Epithelial cell of proximal tubule (primary cell): ENCODE measurements around the gene ILDR2. TPM values are rescaled to one million over a fixed set of nuclear protein-coding genes. Genes with fewer than 3 reads are reported as not detected.

Source experiments
- DNase-seq: peaks from one replicate; pipeline ENCODE4 v3.0.0-alpha.2; 2011; ENCODE audit warnings: low read depth
- H3K4me3 ChIP-seq: 2 replicates; pipeline ENCODE4 v1.5.1; 2011; ENCODE audit warnings: low read depth, mild to moderate bottlenecking, low read length
- total RNA-seq: library from RNA; depleted of rRNA; stranded (reverse); fragments of >200 nt; gene quantifications from 2 replicates; pipeline ENCODE4 v1.2.3, GENCODE V29; 2015
- TF ChIP-seq, protein P1 (sequence below): conservative IDR thresholded peaks from 2 replicates; pipeline ENCODE4 v1.5.1; 2012; ENCODE audit warnings: low read depth, mild to moderate bottlenecking, low read length

ILDR2 gene
- total RNA-seq, 1 donor from 2014 or later, result 0.86 TPM

DNA sequence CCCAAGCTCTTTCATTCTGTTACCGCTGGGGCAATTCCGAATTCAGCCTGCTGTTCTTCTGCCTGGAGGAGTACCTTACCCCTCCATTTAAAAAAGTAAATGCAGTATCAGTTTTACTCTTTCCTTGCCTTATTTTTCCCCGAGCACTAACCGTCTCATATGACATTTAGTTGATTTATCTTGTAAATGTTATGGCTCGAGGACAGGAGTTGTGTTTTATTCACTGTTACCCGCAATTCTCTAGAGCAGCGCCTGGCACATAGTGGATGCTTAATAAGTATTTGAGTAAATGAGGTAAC lies 98.9 kb downstream of the ILDR2 start:
- TF ChIP-seq, protein P1, sequence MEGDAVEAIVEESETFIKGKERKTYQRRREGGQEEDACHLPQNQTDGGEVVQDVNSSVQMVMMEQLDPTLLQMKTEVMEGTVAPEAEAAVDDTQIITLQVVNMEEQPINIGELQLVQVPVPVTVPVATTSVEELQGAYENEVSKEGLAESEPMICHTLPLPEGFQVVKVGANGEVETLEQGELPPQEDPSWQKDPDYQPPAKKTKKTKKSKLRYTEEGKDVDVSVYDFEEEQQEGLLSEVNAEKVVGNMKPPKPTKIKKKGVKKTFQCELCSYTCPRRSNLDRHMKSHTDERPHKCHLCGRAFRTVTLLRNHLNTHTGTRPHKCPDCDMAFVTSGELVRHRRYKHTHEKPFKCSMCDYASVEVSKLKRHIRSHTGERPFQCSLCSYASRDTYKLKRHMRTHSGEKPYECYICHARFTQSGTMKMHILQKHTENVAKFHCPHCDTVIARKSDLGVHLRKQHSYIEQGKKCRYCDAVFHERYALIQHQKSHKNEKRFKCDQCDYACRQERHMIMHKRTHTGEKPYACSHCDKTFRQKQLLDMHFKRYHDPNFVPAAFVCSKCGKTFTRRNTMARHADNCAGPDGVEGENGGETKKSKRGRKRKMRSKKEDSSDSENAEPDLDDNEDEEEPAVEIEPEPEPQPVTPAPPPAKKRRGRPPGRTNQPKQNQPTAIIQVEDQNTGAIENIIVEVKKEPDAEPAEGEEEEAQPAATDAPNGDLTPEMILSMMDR, result peak; percentile 11
- peak overlapping the region; percentile 62 for H3K4me3 ChIP-seq
- no peak for DNase-seq

DNA sequence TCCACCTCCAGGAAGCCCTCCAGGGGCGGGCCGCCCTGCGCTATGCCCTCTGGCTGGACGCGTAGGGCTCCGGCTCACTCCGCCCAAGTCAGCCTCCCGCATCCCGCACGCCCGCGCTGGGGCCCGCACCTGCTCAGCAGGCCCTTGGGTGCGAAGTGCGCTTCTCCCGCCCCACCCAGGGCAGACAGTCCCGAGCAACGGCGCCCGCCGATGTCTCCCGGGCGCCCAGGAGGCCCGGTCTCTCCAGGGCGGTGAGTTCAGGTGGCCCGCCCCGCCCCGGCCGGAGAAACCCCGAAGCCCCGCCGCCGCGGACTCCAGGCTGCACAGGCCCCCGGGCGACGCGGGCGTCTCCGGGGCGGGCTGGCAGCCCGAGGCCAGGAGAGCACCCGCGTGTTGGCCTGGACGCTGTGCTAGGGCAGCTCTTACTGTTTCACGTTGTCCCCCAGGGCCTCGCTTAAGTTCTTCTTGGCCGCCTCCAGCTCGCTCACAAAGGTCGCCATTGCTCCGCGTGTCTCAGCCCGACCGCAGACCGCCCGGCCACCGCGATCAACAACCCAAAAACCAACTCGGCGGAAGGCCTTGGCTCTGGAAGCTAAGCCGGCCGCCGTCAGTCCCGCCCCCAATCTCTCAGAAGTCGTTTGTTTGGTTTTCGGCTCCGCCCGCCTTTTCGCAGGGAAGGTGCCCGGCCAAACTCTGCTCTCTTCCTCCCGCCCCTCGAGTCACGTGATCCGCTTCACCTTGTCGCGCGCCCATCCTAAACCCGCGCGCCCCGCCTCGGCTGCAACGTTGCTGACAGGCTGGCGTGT lies 99.4 kb downstream of the ILDR2 start, which contains the start of gene TADA1:
TSS of gene TADA1 (minus strand) at position 531 of the 806 bp plus-strand sequence. CDS start at position 500, 31 bp downstream.
- TF ChIP-seq, protein P1, result no peak
- H3K4me3 ChIP-seq, result peak within 1 kb of the TSS; percentile 62
- DNase-seq, result peak; percentile 68

DNA sequence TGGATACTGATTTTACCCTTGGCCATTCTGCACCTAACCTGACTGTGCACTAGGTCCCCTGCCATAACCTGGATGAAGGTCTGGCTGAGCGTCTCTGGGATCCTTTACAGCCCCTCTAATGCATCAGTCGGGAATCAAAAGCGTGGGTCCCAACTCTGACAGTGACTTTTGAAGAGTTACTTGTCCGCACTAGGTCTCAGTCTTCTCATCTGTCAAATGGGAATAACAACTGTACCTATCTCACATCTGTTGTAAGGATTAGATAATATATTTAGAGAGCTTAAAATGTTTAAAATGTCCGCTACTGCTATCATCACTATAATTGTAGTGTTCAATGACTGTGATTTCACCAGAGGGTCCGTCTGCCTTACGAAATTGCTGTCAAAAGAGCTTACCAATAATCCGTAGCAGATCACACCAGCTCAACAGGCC lies 100.0 kb downstream of the ILDR2 start:
- TF ChIP-seq, protein P1, result no peak
- peak overlapping the region; percentile 62 for H3K4me3 ChIP-seq
- DNase-seq, result no peak

DNA sequence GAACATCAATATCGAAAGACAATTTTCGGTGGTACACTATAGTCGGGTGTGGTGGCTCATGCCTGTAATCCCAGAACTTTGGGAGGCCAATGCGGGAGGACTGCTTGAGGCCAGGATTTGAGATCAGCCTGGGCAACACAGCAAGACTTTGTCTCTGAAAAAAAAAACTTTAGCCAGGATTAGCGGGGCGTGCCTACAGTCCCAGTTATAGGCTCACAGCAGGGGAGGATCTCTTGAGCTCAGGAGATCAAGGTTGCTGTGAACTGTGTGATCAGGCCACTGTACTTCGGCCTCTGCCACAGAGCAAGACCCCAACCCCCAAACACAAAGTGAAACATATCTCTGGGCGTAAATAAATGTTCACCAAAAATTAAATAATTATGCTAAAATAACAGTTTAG lies 100.9 kb downstream of the ILDR2 start:
- TF ChIP-seq, protein P1, result no peak
- H3K4me3 ChIP-seq, result no peak overlapping the region
- DNase-seq, result no peak

DNA sequence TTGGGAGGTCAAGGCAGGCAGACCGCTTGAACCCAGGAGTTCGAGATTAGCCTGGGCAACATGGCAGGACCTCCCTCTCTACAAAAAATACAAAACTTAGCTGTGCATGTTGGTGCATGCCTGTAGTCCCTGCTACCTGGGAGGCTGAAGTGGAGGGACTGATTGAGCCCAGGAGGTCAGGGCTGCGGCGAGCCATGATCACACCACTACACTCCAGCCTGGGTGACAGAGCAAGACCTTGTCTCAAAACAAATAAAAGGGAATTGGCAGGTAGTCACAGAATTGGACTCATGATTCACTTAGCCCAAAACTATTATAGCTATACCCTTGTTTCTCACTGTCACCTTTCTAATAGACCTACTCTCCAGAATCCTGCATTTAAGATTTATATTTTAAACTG lies 104.8 kb downstream of the ILDR2 start:
- DNase-seq, result no peak
- TF ChIP-seq, protein P1, result no peak
- H3K4me3 ChIP-seq, result no peak overlapping the region

DNA sequence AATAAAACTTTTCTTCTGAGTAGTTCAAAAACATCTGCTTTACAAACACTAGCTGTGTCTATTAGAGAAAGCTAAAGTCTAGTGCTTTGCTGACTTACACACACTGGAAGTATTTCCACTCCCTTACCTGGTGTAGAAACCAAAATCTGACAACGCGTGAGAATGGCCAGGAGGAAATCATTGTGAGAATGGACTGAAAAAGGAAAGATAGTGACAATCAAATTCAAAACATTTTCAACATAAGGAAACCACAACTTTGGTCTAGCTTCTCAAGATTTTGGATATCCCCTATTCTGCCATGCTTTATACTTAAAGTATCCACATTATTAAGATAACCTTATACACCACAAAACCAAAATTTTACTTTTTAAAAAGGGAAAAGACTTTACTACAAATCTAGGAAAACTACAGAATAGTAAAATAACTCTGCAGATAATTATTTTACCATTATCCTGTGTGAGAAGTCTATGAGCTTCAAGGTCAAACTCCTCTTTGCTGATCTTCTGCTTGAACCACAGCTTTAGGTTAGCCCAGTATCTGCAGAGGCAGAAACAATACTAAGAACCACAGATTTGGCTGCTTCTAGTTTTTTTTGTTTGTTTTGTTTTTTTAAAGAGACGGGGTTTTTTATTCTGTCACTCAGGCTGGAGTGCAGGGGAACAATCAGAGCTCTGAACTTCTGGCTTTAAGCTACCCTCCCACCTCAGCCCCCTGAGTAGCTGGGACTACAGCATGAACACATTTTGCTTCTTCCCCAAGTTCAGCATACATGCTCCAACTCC lies 105.8 kb downstream of the ILDR2 start:
- TF ChIP-seq, protein P1, result no peak
- no peak overlapping the region for H3K4me3 ChIP-seq
- no peak for DNase-seq
